GM12878 (cell line): Measurements from ENCODE around the gene ZNF106. TPM values are rescaled to one million over a fixed set of nuclear protein-coding genes. Genes with fewer than 3 reads are reported as not detected.

ENCODE experiments used
- CBFB ChIP-seq: IDR thresholded peaks from 2 replicates; pipeline ENCODE4 v1.6.1; 2016; ENCODE audit warnings: antibody characterized with exemption, low read depth
- CEBPZ ChIP-seq: fragments of 150-350 bp; IDR thresholded peaks from 2 replicates; pipeline ENCODE4 v1.6.1; 2016; ENCODE audit warnings: low read depth, low read length
- CTCF ChIP-seq, 3 experiments: IDR thresholded peaks in 2 of 3; conservative IDR thresholded peaks in 1 of 3; 2 replicates each; pipeline ENCODE4 v1.5.1; 2011; ENCODE audit warnings: low read depth in 3 of 3, low read length in 3 of 3, mild to moderate bottlenecking in 3 of 3, control low read depth in 2 of 3, moderate library complexity in 2 of 3, inconsistent platforms in 1 of 3, mixed read lengths in 1 of 3; ENCODE audit not compliant: control insufficient read depth in 2 of 3, insufficient read depth in 1 of 3; ENCODE audit errors: extremely low read depth in 1 of 3
- E4F1 ChIP-seq: fragments of 450-650 bp; IDR thresholded peaks from 2 replicates; pipeline ENCODE4 v1.6.1; 2018; ENCODE audit warnings: borderline replicate concordance, mild to moderate bottlenecking; ENCODE audit not compliant: partially characterized antibody
- JUNB ChIP-seq: IDR thresholded peaks from 2 replicates; pipeline ENCODE4 v1.6.1; 2016; ENCODE audit warnings: antibody characterized with exemption, mild to moderate bottlenecking
- PAX8 ChIP-seq: fragments of 450-650 bp; IDR thresholded peaks from 2 replicates; pipeline ENCODE4 v1.6.1; 2017; ENCODE audit warnings: mild to moderate bottlenecking, moderate library complexity
- RAD21 ChIP-seq: IDR thresholded peaks from 2 replicates; pipeline ENCODE4 v1.6.1; 2011; ENCODE audit warnings: mild to moderate bottlenecking, low read depth, low read length, moderate library complexity; ENCODE audit not compliant: insufficient read depth
- TCF12 ChIP-seq: IDR thresholded peaks from 2 replicates; pipeline ENCODE4 v1.6.1; 2011; ENCODE audit warnings: low read depth, mild to moderate bottlenecking, low read length
- YY1 ChIP-seq: IDR thresholded peaks from 2 replicates; pipeline ENCODE4 v1.6.1; 2011; ENCODE audit warnings: low read depth, mild to moderate bottlenecking, low read length
- ZNF217 ChIP-seq: fragments of 450-650 bp; IDR thresholded peaks from 2 replicates; pipeline ENCODE4 v1.6.1; 2017; ENCODE audit warnings: antibody characterized with exemption, mild to moderate bottlenecking
- polyA plus RNA-seq, 11 experiments: library from polyadenylated mRNA; depleted of rRNA in 4 of 11; unstranded in 6 of 11; stranded (reverse) in 5 of 11; fragments of >200 nt; fragmentation: Nextera tagmentation in 4 of 11; fragmentation: Illumina TruSeq in 1 of 11; extraction: Ambion mirVana in 4 of 11; extraction: Trizol in 1 of 11; gene quantifications; 1 replicate in 1 of 11; 2 replicates in 10 of 11; pipeline versions ENCODE4 v1.2.1 to v1.2.3, GENCODE V29; 2011 to 2016; ENCODE audit warnings: inconsistent platforms in 2 of 11, missing spikeins in 2 of 11, low read depth in 1 of 11
- total RNA-seq, 4 experiments: library from RNA; depleted of rRNA in 3 of 4; stranded (reverse); fragments of >200 nt in 3 of 4; fragmentation: Illumina TruSeq in 1 of 4; extraction: Trizol in 1 of 4; gene quantifications; 2 replicates each; pipeline versions ENCODE4 v1.2.1 to v1.2.3, GENCODE V29; 2013 to 2021

The ZNF106 gene
- total and polyA plus RNA-seq, 10 of the 15 experiments (the other 5 are each of a cell fraction or from before 2014, with no cell fraction given), result 10.7 to 45.3 (median 32.5) TPM

GRCh38 chr15:42373936-42374335, 117.0 kb downstream of the ZNF106 start (continued):
- TF ChIP-seq CEBPZ (no peak), ZNF217 (no peak), RAD21 (no peak), JUNB (no peak), PAX8 (no peak), TCF12 (no peak), CTCF (IDR thresholded peaks at IDR 0.05 in 2 of 3, conservative IDR thresholded peaks at IDR 0.05 in 1 of 3; ENCODE audit: control insufficient read depth in 2 of 3, extremely low read depth in 1 of 3, insufficient read depth in 1 of 3, low read depth in 3 of 3, low read length in 3 of 3) (no peak), E4F1 (no peak), CBFB (no peak), YY1 (no peak)
